ENCODE measurements around the gene TRIO. TPM values are rescaled to one million over a fixed set of nuclear protein-coding genes. Genes with fewer than 3 reads are reported as not detected.

Gene TRIO
- total and polyA plus RNA-seq, 10 of the 15 experiments (the other 5 are each of a cell fraction or from before 2014, with no cell fraction given): 5.1 to 96.4 (median 44.6) TPM

DNA sequence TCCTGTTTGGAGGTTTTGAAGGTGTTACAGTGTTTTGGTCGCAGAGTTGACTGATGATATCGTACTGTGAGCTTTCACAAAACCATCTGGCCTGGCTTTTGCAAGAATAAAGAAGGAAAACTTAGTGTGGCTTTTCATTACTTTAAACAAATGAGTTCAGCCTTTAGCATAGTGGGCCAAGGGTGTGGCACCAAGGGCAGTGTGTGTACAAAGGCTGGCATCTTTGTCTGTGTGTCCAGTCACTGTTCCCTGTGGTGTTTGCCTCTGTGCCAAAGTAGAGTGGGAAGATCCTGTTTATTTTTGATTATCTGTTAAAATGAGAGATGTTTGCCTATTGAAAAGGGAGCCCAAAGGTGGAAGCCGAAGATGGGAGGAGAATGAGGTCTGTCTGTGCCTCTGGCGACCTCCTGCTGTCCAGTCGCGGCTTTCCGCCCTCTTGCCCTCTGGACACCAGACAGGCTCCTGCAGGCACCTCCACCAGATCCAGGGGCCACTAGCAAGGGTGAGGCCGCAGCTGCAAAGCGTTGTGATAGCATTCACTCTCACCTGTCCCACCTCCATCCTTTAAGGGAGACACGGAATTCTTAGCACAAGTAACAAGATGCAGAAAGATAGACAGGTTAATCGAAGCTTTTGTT lies 113.7 kb downstream of the TRIO start:
- ChIA-PET CTCF (interaction anchor here (1.2 to 2.8 kb wide), 5 partner anchors 8 to 48 kb away, joined by 3 to 15 read pairs (median 5); no protein-coding TSS in a partner anchor), POLR2A (interaction anchor here (1.5 to 6.8 kb wide), 3 partner anchors 41 to 102 kb away, joined by 7 to 64 read pairs (median 8); no protein-coding TSS in a partner anchor), RAD21 (ENCODE audit: unreplicated experiment) (interaction anchor here (1.2 to 4.0 kb wide), 9 partner anchors 43 to 392 kb away, joined by 3 to 44 read pairs (median 6); no protein-coding TSS in a partner anchor), SMC1A (ENCODE audit: uncharacterized antibody, unreplicated experiment) (interaction anchor here (0.8 to 7.3 kb wide), 9 partner anchors 11 to 148 kb away, joined by 3 to 166 read pairs (median 4); no protein-coding TSS in a partner anchor)
- Histone ChIP-seq H3K27me3 (replicated peaks in 1 of 2; ENCODE audit: control insufficient read depth in 2 of 2, insufficient read depth in 2 of 2, low read length in 1 of 2) (no peaks in the 10 kb centered on the region), H3K27ac (ENCODE audit: control insufficient read depth, insufficient read depth) (no peak overlapping the region), H3K4me1 (ENCODE audit: control insufficient read depth, insufficient read depth, low read length) (peaks cover 45% of the 10 kb centered on the region), H3K4me3 (no peak overlapping the region), H4K20me1 (ENCODE audit: control insufficient read depth, insufficient read depth) (peaks cover 4% of the 10 kb centered on the region; the same call in 1 of the 2 replicates), H3K79me2 (ENCODE audit: control insufficient read depth, insufficient read depth, low read length) (peaks cover 93% of the 10 kb centered on the region), H3K36me3 (ENCODE audit: control insufficient read depth in 2 of 2, insufficient read depth in 2 of 2, low read length in 1 of 2) (peaks cover 4% of the 10 kb centered on the region in 2 experiments; a peak in 3 of 4 replicates), H3K4me2 (ENCODE audit: control insufficient read depth, insufficient read depth) (no peak overlapping the region), H3K9me3 (replicated peaks; ENCODE audit: control insufficient read depth, insufficient read depth, low read length) (peaks cover 29% of the 10 kb centered on the region), H2AFZ (ENCODE audit: control insufficient read depth, low read depth, low read length) (no peak overlapping the region), H3K9ac (ENCODE audit: control insufficient read depth, insufficient read depth, low read length) (no peak overlapping the region)
- no peak for FAIRE-seq
- in situ Hi-C loops (cut with MboI): no loop called here
- 98% methylated on average over 11 of the region's 11 CpGs for WGBS (ENCODE audit: insufficient coverage, insufficient replicate concordance, low lambda C conversion rate, missing lambda C conversion rate)
- ATAC-seq: no peak
- TF ChIP-seq SRF (IDR thresholded peaks at IDR 0.05; ENCODE audit: low read depth in 2 of 2, low read length in 2 of 2) (no peak), SMARCA5 (IDR thresholded peaks at IDR 0.05) (no peak)
- TF ChIP-seq, protein P1, sequence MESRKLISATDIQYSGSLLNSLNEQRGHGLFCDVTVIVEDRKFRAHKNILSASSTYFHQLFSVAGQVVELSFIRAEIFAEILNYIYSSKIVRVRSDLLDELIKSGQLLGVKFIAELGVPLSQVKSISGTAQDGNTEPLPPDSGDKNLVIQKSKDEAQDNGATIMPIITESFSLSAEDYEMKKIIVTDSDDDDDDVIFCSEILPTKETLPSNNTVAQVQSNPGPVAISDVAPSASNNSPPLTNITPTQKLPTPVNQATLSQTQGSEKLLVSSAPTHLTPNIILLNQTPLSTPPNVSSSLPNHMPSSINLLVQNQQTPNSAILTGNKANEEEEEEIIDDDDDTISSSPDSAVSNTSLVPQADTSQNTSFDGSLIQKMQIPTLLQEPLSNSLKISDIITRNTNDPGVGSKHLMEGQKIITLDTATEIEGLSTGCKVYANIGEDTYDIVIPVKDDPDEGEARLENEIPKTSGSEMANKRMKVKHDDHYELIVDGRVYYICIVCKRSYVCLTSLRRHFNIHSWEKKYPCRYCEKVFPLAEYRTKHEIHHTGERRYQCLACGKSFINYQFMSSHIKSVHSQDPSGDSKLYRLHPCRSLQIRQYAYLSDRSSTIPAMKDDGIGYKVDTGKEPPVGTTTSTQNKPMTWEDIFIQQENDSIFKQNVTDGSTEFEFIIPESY (IDR thresholded peaks at IDR 0.05): peak; percentile 36; the same call in 1 of the 2 replicates
- TF ChIP-seq, protein P2, sequence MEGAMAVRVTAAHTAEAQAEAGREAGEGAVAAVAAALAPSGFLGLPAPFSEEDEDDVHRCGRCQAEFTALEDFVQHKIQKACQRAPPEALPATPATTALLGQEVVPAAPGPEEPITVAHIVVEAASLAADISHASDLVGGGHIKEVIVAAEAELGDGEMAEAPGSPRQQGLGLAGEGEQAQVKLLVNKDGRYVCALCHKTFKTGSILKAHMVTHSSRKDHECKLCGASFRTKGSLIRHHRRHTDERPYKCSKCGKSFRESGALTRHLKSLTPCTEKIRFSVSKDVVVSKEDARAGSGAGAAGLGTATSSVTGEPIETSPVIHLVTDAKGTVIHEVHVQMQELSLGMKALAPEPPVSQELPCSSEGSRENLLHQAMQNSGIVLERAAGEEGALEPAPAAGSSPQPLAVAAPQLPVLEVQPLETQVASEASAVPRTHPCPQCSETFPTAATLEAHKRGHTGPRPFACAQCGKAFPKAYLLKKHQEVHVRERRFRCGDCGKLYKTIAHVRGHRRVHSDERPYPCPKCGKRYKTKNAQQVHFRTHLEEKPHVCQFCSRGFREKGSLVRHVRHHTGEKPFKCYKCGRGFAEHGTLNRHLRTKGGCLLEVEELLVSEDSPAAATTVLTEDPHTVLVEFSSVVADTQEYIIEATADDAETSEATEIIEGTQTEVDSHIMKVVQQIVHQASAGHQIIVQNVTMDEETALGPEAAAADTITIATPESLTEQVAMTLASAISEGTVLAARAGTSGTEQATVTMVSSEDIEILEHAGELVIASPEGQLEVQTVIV (IDR thresholded peaks at IDR 0.05; ENCODE audit: borderline replicate concordance, partially characterized antibody): no peak
- no peak for DNase-seq (ENCODE audit: low read depth, low spot score)
- intact Hi-C loops (cut with micrococcal nuclease; ENCODE audit: unreplicated experiment): loop anchor here (5.0 kb wide), 1 partner anchor 110 kb away; no protein-coding TSS in a partner anchor
- BruUV-seq (replicated peaks): no TSS peak
